OCI-M1 (cell line): ENCODE measurements around the gene PRXL2A.

Experiments
- DNase-seq: peaks from one replicate; lab custom pipeline; 2025; lab: John Stamatoyannopoulos, UW

PRXL2A gene

DNA sequence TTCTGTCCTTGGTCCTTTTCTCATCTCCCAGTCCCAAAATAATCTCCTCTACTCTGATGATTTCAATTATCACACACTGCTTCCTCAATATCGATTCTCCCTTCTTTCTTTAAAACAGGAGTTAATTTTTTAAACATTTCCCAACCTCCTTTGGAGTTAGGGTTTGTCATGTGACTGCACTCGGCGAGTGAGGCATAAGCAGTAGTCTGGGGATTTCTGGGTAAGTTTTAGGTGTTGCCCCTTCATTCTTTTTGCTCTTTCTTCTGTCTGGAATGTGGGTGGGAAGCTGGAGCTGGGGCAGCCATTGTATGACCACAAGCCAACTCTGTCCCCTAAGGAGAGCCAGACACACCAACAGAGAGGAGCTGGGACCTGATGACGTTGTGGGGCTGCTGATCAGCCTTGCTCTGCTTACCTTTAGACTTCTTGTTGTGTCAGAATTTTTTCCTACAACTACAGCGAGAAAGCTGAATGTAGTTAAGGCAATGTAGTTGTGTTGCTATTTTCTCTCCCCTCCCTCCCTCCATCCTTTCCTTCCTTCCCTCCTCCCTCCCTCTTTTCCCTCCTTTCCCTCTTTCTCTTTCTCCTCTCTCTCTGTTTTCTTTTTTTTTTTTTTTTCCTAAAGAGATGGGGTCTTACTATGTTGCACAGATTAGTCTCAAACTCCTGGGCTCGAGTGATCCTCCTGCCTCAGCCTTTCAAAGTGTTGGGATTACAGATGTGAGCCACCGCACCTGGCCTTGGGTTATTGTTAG, 39.3 kb downstream of the PRXL2A start:
- DNase-seq: no peak

DNA sequence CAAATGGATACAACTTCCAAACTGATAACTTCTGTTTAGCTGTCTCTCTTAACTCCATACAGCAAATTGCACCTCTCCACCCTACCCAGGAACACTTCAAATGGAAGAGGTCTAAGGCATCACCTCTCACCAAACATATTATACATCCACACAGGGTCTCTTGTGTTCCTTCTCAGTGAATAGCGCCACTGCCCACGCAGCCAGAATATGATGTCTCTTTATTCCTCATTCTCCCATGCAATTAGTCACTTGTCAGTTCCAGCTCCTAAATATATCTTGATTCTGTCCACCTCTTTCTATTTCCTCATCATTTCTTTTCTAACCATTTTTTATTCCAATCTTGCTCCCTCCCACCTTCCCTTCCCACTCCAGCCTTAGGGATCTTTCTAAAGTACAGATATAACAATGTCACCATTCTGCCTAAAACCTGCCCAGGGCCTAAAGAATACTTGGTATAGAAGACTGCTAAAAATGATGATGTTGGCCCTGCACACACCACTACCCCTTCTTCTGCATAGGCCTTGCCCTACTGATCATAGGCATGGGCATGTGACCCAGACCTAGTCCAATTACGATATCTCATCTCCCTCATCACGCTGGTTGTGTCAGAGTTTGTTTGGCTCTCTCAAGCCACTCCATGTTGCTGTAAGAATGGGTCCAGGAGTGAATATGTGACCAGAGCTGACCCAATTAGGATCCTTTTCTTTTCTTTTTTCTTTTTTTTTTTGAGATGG, 40.0 kb downstream of the PRXL2A start:
- no peak for DNase-seq

DNA sequence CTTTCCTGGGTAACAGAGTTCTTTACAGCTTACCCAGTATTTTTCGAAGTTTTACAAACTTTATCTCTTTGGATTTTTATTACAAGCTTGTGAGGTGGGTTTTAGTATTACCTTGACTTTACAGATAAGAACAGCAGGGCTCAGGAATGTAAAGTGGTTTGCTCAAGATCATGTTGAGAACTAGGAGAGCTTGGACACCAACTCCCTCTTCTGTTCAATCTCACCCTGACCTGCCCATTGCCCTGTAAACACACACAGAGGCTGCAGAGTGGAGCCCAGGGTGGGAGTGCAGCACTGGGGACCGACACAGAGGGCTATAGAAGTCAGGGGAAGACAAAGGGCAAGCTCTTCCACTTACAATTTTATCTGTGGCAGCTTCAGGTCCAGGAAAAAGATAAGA, 41.2 kb downstream of the PRXL2A start:
- DNase-seq: no peak

DNA sequence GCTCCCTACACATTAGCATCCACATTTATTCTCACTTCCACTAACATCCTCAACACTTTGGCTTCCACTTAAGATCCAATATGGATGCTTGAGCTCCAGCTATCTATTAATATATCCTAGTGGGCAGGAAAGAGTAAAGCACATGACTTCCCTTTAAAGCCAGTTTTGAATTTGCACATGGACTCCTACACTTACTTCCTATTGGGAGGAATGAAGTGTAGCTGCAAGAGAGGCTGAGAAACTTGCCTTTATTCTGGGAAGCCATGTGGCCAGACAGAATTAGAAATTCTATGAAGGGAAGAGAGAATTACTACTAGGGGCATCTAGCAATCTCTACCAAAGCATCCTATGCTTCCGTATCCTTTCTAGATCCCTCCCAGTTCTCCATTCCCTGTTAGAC, 42.8 kb downstream of the PRXL2A start:
- DNase-seq: no peak

DNA sequence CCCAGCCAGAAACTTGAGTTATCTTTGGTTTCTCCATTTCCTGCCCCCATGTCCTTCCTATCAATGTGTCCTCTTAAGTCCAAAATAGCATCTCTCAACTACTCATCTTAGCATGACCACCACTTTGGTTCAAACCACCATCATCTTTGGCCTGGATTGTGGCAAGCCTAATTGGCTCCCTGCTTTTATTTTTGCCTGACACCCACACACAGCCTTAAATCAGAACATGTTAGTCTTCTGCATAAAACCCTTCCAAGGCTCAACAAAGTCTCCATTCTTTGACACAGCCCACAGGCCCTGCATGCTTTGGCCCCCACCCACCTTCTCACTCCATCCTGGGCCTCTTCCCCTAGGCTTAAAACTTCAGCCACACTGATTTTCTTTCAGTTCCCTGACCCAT, 43.7 kb downstream of the PRXL2A start:
- DNase-seq: no peak

DNA sequence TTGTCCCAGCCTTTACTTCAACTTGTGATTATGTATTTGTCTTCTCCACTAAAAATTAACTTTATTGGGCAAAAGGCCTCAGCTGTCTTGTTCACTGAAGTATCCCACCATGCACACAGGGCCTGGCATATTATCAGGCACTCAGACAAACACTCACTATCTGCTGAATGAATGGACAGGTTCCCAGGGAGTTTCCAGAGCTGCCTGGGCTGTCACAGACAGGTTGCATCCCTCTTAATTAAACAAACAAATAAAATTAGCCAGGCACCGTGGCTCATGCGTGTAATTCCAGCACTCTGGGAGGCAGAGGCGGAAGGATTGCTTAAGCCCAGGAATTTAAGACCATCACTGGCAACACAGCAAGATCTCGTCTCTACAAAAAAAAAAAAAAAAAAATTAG, 44.3 kb downstream of the PRXL2A start:
- no peak for DNase-seq

DNA sequence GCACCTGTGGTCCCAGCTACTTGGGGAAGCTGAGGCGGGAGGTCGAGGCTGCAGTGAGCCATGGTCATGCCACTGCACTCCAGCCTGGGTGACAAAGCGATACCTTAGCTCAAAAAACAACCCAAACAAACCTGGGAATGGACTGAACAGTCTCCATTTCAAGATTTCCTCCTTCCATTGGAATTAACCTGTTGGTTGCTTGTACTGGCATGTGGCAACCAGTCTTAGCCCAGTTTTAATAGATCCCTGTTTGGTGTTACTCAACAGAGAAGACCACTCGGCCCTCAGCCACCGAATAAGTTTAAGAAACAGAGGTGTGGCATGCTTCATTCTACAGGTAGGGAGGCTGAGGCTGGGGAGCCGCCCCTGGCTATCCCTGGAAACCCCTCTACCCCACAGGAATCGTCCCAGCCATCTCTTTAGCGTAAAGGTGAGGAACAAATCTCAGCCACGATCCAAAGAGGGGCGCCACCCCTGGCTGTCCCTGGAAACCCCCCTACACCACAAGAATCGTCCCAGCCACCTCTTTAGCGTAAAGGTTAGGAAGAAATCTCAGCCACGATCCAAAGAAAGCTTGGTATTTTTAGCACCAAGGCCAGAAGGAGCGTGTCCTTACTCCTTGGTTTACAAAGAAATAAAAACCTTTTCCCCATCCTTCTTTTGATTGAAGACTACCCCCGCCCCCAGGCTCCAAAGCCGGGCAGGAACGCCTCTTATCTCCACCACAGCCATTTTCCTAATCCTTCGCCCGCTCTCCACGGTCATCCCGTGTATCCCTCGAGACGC, 44.9 kb downstream of the PRXL2A start:
- DNase-seq: no peak

DNA sequence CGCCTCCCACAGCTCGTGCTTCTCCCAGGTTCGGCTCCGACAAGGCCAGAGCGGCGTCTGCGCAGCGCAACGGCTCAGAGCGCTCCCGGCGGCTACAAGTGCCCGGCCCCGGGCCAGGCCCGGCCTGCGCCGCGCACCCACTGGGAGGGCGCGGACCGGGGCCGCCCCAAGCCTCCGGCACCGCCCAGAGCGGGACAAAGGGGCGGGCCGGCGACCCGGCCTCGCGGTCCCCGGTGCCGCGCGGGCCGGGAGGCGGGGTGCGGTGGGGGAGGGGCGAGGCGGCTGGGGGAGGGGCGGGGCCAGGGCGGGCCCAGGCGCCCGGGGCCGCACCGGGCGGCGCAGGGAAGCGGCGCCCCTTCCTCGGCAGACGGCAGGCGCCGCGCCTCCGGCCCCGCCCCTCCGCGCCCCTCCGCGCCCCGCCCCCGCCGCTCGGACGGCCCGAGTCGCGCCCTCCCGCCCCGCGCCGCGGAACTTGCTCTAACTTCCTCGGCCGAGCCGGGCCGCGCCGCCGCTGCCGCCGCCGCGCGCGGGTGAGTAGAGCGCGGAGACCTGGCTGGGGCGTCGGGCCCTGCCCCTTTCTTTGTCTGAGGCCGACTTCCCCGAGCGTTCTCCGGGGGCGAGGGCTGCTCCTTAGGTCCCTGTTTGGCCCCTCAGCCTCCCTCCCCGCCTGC, 45.6 kb downstream of the PRXL2A start, which contains the start of gene TSPAN14:
TSS of gene TSPAN14 (plus strand) at position 469 of the 671 bp plus-strand sequence. CDS start 34,924 bp downstream, outside the sequence.
- DNase-seq: peak; percentile 88

DNA sequence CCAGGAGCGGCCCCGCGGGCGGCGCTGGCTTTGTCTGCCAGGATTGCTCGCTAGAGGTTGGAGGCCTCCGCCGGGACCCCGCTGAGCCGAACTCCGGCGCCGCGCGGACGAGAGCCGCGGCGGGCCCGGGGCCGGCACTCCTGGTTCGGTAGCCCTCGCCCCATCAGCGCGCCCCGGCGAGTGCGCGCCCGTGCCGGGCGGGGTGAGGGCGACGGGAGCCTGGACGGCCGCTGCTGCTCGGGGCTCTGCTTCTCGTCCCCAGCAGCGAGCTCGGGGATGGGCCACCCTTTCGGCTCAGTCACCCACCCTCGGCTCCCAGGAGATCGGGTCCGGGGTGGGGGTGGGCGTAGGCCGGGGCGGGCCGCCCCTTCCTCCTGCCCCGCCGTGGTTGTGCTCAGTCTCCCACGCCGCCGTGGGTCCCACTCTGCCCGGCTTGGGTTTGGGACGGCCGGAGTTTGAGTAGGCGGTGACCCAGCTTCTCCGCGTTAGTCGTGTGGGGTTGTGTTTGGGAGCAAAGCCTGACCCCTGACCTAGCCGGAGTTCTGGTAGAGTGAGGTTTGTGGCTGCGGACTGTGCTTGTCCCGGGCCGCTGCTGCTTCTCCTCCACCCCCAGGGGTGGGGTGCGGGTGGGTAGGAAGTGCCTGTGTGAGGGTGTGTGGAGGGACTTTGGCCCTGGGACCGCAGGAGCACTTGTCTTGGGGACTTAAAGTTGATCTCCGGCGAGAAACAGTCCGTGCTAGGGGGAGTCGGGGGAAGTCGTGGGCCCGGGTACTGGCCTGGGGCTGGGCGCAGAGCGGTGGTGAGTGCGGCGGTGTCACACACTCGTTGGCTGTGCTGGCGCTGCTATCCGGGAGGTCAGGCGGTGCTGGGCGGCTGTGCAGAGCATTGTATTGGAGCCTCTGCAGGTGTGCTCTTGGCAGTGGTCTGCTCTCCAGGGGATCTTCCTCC, 46.4 kb downstream of the PRXL2A start:
- peak; percentile 79 for DNase-seq

DNA sequence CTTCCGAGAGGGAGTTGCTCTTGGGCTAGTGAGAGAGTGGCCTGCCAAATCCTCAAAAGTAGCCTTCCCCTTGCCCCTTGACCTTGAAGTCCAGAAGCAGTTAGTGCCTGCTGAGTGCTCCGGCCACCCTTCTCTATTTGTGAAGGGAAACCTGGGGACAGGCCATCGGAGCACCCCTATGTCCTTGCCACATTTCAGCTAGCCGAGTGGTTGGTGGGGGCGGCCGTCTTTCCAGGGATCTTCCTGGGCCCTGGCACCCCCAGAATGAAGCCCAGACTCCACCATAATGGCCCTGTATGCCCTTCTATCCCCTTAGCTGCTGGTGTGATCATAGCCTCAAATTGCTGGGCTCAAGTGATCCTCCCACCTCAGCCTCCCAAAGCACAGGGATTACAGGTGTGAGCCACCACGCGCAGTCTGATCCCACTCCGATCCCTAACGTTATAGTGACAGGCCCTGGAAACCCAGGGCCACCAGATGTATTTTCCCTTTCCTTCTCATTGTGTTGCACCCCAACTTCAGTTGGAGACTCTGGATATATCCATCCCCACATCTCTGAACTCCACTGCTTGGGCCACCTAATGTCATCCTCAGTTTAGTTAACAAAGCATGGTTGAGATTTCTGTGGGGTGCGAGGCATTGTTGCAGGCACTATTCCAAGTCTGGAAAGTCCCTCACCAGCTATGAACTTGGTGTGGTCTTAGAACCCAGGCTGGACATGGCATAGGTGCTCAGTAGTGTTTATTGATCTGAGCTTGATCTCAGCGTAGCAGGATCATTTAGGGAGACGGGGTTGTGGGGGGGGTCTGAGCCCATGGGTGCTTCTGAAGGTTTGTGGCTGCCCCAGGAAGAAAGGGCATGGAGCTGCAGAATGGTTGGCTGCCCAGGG, 47.4 kb downstream of the PRXL2A start:
- no peak for DNase-seq

DNA sequence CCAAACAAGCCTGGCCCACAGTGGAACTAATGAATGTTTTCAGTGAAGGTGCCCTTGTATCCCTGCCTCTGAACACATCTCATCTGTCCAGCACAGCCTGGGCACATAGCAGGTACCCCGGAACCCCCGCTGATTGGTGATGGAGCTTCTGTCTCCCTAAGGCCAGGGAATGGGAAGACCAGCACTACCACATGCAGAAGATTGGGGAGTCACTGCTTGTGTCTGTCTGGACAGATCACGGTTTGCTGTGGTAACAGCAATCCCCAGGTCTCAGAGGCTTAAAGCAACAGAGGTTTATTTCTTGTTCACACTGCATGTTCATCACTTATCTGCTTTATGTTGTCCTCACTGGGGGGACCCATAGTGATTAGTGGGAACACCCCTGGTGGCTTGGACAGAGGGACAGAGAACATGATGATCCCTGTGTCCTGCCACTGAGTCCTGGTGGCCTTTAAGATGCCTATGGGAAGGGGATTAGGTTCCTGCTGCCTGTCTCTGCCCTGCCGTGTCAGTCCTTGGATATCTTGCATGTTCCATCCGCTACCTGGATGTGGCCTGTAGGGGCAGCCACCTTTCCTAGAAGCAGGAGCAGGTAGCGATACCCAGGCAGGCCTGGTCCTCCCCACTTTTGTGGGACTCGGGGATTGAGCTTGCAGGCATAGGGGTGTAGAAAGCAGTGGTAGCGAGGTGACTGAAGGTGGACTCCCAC, 49.4 kb downstream of the PRXL2A start:
- DNase-seq: no peak

DNA sequence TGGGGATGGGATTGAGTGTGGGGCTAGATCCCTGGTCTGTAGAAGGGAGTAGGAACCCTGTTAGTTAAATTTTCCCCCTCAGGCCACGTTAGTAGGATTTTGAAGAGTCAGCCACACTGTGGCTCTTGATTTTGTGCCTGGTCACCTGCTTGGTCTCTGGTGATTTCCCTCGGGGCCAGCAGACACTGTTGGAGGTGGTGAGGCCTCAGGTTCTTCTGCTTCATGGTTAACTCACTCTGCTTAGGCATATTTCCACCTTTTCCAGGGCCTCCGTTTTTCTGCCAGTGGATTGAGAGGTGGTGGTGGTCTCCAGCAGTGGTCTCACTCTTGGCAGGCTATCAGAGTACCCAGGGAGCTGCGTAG, 49.9 kb downstream of the PRXL2A start:
- no peak for DNase-seq

DNA sequence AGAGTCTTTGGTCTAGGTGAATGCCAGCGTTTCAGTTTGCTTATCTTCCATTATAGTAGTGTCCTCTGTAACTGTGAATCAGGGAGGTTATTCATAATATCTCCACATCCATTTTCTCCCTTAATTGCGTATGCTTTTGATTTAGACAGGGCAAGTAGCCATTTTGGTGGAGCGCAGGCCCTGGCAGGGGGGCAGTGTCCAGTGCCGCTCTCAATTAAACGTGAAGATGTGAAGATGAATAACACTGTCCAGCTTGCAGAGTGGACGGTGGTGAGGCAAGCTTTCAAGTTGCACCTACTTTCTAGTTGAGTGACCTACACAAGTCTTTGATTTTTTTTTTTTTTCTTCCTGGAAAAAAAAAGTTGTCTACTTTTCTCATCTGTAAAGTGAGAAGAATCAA, 50.3 kb downstream of the PRXL2A start:
- DNase-seq: no peak

DNA sequence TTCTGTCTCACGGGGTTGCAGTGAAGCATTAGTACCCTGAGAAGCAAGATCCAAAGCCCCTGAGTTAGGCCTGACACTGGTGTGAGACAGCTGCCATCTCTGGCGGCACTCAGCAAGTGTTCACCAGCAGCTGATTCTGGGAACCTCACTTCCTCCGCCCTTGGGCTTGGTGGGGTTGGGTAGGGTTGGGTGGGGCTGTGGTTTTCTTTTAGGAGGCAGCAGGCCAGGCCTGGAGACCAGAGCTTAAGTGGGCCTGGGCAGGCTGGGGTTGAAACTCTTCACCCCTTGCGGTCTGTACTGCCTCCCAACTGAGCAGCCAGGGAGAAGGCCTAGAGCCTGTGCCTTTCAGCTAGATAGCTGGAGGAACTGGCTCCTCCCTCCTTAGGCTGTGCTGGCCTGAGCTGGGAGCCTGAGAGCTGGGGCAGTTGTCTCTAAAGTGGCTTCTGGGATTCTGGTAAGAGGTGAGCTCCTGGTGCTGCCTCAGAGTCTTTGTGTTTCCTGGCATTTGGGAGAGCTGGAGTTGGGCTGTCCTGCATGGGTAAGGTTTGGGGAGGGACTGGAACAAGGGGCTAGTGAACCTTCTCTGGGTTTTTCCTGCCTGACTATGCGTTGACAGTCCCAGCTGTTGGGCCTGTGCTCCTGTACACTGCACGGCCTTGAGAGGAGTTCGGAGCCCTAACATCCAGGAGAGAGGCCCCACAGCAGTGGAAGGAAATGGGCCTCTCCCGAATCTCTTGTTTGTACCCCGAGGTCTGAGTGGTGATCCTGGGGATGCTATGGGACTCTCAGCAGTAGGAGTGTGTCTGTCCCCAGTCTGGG, 50.9 kb downstream of the PRXL2A start:
- peak; percentile 99 for DNase-seq

DNA sequence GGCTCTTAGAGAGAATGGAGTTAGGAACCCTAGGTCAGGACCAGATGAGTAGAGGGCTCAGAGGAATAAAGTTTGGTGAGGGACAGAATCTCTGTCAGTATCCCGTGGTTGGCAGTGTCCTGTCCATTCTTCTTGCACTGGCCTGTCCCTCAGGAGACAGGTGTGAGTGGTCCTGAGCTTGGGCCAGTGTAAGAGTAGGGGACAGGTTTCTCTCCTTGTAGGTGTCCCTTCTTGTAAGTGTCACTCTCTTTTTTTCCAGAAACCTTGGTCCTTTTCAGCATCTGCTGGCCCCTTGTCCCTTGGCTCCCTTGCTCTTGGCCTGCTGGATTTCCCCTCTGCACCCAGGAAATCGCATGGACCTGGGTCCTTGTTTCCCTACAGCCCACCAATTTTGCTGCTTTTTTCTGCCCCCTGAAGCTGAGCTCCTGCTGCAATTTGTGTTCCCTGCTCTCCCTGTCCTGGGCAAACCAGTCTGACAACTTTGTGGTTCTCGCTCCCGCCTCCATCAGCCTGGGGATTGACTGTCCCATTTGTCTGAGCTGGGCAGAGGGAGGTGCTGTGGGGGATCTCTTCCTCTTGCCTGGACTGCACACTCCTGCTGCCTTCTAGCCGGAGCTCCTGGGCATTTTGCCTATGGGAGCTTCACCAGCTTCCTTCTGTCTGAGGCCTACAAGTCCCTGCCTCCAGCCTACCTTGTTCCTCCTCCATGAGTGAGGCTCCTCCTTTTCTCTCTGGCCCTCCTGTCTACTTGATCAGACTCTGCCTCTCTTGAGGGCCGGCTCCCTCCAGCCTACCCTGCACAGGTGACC, 52.3 kb downstream of the PRXL2A start:
- DNase-seq: peak; percentile 38

DNA sequence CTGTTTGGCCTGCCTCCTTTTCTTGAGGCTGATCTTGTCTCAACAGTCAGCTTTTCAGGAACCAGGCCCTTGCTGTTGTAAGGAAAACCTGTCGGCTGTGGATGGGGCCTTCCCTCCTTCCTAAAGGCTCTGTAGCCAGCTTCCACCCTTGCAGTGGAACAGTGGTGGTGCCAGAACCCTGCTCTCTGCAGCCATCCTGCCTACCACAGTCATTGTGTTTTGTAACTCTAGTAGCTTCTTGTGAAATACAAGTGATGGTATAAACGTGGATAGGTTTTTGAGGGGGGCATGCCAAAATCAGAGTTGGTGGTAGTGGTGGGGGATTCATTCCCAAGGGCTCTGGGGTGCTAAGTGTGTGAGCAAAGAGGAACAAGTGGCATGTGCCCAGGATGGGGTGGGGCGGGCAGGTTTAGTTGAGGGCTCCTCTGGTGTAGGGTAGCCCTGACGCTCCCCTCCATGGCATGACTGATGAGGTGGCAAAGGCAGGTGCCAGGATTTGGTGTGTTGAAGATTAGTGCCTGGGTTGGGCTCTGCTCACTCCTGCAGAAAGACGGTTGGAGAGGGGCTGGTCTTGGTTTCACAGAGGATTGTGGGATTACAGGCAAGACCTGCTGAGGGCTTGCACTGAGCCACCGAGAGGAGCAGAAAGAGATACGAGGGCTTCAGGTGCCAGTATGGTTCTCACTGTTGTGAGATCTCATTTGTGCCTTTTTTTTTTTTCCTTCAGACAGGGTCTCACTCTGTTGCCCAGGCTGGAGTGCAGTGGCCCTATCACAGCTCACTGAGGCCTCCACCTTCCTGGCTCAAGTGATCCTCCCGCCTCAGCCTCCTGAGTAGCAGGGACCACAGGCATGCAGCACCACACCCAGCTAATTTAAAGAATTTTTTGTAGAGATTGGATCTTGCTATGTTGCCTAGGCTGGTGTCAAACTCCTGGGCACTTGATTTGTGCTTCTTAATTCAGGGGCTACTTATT, 53.1 kb downstream of the PRXL2A start:
- no peak for DNase-seq
